GM10248 (cell line): ENCODE measurements around the gene HOMER2.

Source experiments
- CTCF ChIA-PET: fragments of 300-600 bp; sonication (Branson Sonifier 250); formaldehyde crosslinking; extraction: SDS; loops from one replicate; lab custom pipeline; 2021; ENCODE audit warnings: antibody characterized with exemption; lab: Yijun Ruan, JAX
- POLR2A ChIA-PET: fragments of 350-650 bp; sonication (Branson Sonifier 250); formaldehyde crosslinking; extraction: SDS; loops from one replicate; lab custom pipeline; 2020; ENCODE audit warnings: antibody characterized with exemption; lab: Yijun Ruan, JAX
- DNase-seq: peaks from one replicate; pipeline ENCODE4 v3.0.0; 2012; ENCODE audit errors: extremely low spot score
- TF ChIP-seq, protein P1 (sequence below): IDR thresholded peaks from 2 replicates; pipeline ENCODE4 v1.5.1; 2012; ENCODE audit warnings: mild to moderate bottlenecking, low read depth; ENCODE audit errors: extremely low read depth, missing control alignments, control extremely low read depth

Gene HOMER2

DNA sequence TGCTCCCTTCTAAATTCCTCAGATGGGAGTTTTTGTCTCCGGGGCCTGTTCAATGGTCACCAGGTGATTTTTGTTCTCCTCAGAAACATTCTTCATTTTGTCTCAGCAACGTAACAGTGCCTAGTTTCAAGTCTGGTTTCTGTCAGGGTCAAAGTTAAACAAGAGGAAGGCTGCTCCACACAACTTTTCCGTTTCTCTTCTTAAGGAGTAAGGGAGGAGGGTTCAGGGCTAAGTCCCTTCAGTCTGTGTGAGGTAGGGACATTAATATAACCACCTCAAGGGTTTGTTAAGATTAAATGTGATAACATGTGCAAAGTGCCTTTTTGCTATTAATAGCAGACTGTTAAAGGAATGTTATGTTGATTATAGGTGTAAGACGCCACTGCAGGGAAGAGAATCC, 41.8 kb downstream of the HOMER2 start:
- ChIA-PET CTCF (interaction anchor here (0.8 to 1.3 kb wide), 2 partner anchors 13 kb away, joined by 3 to 5 read pairs; no protein-coding TSS in a partner anchor), POLR2A (no interaction called here)
- TF ChIP-seq, protein P1, sequence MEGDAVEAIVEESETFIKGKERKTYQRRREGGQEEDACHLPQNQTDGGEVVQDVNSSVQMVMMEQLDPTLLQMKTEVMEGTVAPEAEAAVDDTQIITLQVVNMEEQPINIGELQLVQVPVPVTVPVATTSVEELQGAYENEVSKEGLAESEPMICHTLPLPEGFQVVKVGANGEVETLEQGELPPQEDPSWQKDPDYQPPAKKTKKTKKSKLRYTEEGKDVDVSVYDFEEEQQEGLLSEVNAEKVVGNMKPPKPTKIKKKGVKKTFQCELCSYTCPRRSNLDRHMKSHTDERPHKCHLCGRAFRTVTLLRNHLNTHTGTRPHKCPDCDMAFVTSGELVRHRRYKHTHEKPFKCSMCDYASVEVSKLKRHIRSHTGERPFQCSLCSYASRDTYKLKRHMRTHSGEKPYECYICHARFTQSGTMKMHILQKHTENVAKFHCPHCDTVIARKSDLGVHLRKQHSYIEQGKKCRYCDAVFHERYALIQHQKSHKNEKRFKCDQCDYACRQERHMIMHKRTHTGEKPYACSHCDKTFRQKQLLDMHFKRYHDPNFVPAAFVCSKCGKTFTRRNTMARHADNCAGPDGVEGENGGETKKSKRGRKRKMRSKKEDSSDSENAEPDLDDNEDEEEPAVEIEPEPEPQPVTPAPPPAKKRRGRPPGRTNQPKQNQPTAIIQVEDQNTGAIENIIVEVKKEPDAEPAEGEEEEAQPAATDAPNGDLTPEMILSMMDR, result no peak
- DNase-seq, result no peak

DNA sequence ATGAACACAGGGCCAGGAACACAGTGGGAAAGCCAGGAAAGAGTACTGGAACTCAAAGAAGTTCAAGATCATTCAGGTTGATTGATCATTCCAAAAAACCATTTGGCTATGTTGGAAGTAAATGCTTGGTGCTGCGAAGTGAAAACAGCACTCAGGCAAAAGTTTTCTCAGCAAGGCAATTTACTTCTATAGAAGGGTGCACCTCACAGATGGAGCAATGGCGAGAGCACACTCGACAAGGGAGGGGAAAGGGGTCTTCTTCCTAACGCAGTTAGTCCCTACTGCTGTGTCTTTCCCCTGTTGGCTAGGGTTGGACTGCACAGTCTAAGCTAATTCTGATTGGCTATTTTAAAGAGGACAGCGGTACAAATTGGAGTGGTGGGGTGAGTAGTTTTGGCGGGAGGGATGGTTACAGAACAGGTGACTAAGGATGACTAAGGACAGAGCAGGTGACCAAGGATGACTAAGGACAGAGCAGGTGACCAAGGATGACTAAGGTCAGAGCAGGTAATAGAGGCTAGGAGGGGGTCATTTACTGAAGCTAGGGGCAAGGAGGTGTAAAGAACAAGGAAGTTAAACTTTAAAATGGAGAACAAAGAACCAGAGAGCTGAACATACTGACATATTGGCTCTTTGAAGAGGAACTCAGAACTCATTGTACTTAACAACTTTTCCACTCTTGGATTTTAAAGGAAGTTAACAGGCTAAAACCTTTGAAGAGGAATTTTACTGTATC, 43.3 kb downstream of the HOMER2 start:
- POLR2A ChIA-PET, result no interaction called here

DNA sequence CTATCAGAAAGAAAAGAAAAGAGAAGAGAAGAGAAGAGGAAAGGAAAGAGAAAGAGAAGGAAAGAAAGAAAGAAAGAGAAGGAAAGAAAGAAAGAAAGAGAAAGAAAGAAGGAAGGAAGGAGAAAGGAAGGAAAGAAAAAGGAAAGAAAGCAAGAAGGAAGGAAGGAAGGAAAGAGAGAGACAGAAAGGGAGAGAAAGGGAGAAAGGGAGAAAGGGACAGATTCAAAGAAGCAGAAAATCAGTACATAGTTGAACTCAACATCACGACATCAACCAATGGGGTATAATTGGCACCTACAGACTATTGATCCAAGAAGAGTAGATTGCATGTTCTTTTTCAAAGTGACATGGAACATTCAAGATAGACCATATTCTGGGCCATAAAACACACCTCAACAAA, 45.2 kb downstream of the HOMER2 start:
- CTCF ChIA-PET, result no interaction called here
- POLR2A ChIA-PET, result no interaction called here
- DNase-seq, result no peak
- TF ChIP-seq, protein P1, result no peak

More for the DNA sequence above, 43.3 kb downstream of the HOMER2 start:
- CTCF ChIA-PET, result no interaction called here
- DNase-seq, result no peak
- TF ChIP-seq, protein P1, result no peak

DNA sequence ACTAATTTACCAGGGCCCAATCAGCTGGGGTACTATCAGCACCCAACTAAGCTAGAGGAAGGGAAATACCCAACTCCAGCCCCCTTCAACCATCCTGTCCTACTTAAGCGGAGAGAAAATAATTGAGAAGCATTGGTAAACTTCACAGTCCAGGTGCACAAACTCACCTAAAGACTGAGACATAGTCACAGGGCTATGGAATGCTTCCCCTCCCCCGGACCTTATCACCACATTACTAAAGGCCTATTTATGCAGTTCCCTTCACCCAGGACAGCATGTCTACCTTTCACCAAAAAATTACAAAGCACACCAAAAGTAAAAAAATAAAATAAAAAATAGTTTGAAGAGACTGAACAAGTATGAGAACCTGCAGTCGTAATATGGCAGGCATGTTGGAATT, 47.9 kb downstream of the HOMER2 start:
- POLR2A ChIA-PET, result no interaction called here
- CTCF ChIA-PET, result no interaction called here
- TF ChIP-seq, protein P1, result no peak
- DNase-seq, result no peak

DNA sequence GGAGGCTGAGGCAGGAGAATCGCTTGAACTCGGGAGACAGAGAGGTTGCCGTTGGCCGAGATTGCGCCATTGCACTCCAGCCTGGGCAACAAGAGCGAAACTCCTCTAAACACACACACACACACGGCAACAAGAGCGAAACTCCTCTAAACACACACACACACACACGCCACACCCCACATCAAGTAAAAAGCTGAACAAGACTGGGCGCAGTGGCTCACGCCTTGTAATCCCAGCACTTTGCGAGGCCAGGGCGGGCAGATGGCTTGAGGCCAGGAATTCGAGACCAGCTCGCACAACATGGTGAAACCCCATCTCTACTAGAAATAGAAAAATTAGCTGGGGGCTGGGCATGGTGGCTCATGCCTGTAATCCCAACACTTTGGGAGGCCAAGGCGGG, 49.0 kb downstream of the HOMER2 start:
- ChIA-PET POLR2A (no interaction called here), CTCF (interaction anchor here (1.4 kb wide), 1 partner anchor 54 kb away, joined by 3 read pairs; no protein-coding TSS in a partner anchor)
- no peak for DNase-seq
- TF ChIP-seq, protein P1, result no peak

DNA sequence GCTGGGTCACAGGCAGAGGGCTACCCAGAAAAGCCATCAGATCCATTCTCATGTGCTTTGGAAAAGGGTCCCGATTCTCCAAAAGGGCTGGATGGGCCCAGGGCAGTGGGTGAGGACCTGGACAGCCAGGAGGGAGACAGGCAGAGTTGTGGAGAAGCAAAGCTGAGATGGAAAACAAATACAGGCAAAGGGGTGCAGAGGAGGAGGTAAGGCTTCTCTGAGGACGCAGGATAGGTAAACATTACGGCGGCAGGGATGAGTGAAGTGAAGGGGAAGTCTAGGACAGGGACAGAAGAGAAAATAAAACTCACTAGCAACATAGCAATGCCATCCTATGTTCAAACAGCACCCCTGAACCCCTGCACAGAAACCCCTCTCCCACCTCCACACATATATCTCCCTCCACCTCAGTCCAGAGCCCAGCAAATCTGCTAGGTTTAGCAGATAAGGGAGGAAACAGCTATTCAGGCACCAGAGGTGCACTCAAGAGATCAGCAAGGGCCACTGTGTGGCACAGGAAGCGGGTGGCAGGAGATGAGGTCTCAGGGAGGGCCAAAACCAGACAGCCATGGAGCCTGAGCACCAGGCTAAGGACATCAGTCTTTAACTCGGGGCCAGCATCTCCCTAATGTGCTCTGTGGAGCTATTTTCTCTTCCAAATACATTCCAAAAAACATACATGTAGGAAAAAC, 51.3 kb downstream of the HOMER2 start:
- ChIA-PET CTCF (no interaction called here), POLR2A (no interaction called here)
- no peak for DNase-seq
- TF ChIP-seq, protein P1, result no peak
